Astrocyte (in vitro differentiated cells and primary cell): Measurements from ENCODE around the gene MEX3C. TPM values are rescaled to one million over a fixed set of nuclear protein-coding genes. Genes with fewer than 3 reads are reported as not detected.
A peak's percentile ranks its signal among the peaks of the same experiment; 100 is the strongest.

Experiments
- DNase-seq: peaks from one replicate; pipeline ENCODE4 v3.0.0-alpha.2; 2010; ENCODE audit warnings: low read depth
- FAIRE-seq: peaks from 2 replicates; lab custom pipeline; 2011; peaks lifted over from hg19 to GRCh38; lab: Jason Lieb, UNC
- H2AFZ ChIP-seq: 2 replicates; pipeline ENCODE4 v1.6.0; 2012; ENCODE audit warnings: low read depth, low read length, inconsistent platforms
- H3K27ac ChIP-seq: 2 replicates; pipeline ENCODE4 v1.5.1; 2011; ENCODE audit warnings: low read depth, low read length, inconsistent platforms
- H3K27me3 ChIP-seq: 2 replicates; pipeline ENCODE4 v1.6.0; 2011; ENCODE audit warnings: low read length, inconsistent platforms; ENCODE audit not compliant: insufficient read depth
- H3K36me3 ChIP-seq: 2 replicates; pipeline ENCODE4 v1.5.1; 2011; ENCODE audit warnings: low read length, inconsistent platforms; ENCODE audit not compliant: insufficient read depth
- H3K4me1 ChIP-seq: 2 replicates; pipeline ENCODE4 v1.5.1; 2011; ENCODE audit warnings: low read length, inconsistent platforms; ENCODE audit not compliant: insufficient read depth
- H3K4me2 ChIP-seq: 2 replicates; pipeline ENCODE4 v1.6.0; 2012; ENCODE audit warnings: low read length, inconsistent platforms
- H3K4me3 ChIP-seq: 2 replicates; pipeline ENCODE4 v1.5.1; 2011; ENCODE audit warnings: low read depth, mild to moderate bottlenecking, low read length, inconsistent platforms; ENCODE audit not compliant: insufficient read depth
- H3K79me2 ChIP-seq: 2 replicates; pipeline ENCODE4 v1.6.0; 2012; ENCODE audit warnings: mild to moderate bottlenecking, low read length, inconsistent platforms; ENCODE audit not compliant: insufficient read depth
- H3K9ac ChIP-seq: 2 replicates; pipeline ENCODE4 v1.6.0; 2012; ENCODE audit warnings: mild to moderate bottlenecking, low read length, inconsistent platforms
- H3K9me3 ChIP-seq: 2 replicates; pipeline ENCODE4 v1.5.1; 2012; ENCODE audit warnings: low read depth, mild to moderate bottlenecking, low read length, inconsistent platforms; ENCODE audit not compliant: insufficient read depth
- H4K20me1 ChIP-seq: 2 replicates; pipeline ENCODE4 v1.6.0; 2012; ENCODE audit warnings: low read length, inconsistent platforms; ENCODE audit not compliant: insufficient read depth
- H3K27ac Mint-ChIP-seq: one replicate; pipeline ENCODE4 v1.8.0; 2021; ENCODE audit warnings: mild to moderate bottlenecking, mixed read lengths; ENCODE audit not compliant: unreplicated experiment
- H3K27me3 Mint-ChIP-seq: one replicate; pipeline ENCODE4 v1.8.0; 2021; ENCODE audit warnings: low read depth, mixed read lengths; ENCODE audit not compliant: unreplicated experiment
- H3K36me3 Mint-ChIP-seq: one replicate; pipeline ENCODE4 v1.8.0; 2021; ENCODE audit warnings: low read depth, mixed read lengths; ENCODE audit not compliant: unreplicated experiment
- H3K4me1 Mint-ChIP-seq: one replicate; pipeline ENCODE4 v1.8.0; 2021; ENCODE audit warnings: low read depth, mixed read lengths; ENCODE audit not compliant: unreplicated experiment
- H3K4me3 Mint-ChIP-seq: one replicate; pipeline ENCODE4 v1.8.0; 2021; ENCODE audit warnings: mild to moderate bottlenecking, moderate library complexity, mixed read lengths; ENCODE audit not compliant: unreplicated experiment
- H3K9me3 Mint-ChIP-seq: one replicate; pipeline ENCODE4 v1.8.0; 2021; ENCODE audit warnings: mild to moderate bottlenecking, mixed read lengths; ENCODE audit not compliant: unreplicated experiment
- CTCF ChIP-seq: IDR thresholded peaks from 2 replicates; pipeline ENCODE4 v1.5.1; 2011; ENCODE audit warnings: low read depth, mild to moderate bottlenecking, inconsistent platforms, low read length, moderate library complexity; ENCODE audit not compliant: insufficient read depth
- EZH2 ChIP-seq: IDR thresholded peaks from 2 replicates; pipeline ENCODE4 v1.6.1; 2012; ENCODE audit warnings: mild to moderate bottlenecking, low read length, inconsistent platforms; ENCODE audit not compliant: insufficient read depth
- total RNA-seq: library from RNA; stranded (reverse); gene quantifications from 2 replicates; pipeline ENCODE4 v1.2.1, GENCODE V29; 2021

MEX3C gene
- total RNA-seq, 1 donor from 2014 or later = 72.2 TPM

DNA sequence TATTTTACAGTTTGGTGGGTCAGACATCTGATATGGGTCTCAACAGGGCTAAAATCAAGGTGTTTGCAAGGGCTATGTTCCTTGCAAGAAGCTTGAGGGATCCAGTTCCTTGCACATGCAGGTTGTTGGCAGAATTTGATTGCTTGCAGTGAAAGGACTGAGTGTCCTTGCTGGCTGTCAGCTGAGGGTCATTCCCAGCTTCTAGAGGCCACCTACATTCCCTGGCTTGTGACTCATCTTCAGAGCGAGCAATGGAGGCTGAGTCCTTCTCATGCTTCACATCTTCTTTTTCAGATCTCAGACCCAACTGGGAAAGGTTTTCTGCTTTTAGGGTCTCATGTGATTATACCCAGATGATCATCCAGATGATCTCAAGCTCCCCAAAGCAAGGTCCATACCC lies 12.4 kb downstream of the MEX3C start:
- H3K27me3 ChIP-seq = no peaks in the 10 kb centered on the region
- Mint-ChIP-seq H3K27me3 (no peaks in the 10 kb centered on the region), H3K4me3 (peak overlapping the region; percentile 54), H3K9me3 (no peaks in the 10 kb centered on the region), H3K4me1 (peaks cover 34% of the 10 kb centered on the region), H3K27ac (peak overlapping the region; percentile 11), H3K36me3 (peaks cover 10% of the 10 kb centered on the region)
- no peak overlapping the region for H3K27ac ChIP-seq
- H4K20me1 ChIP-seq = peaks cover 98% of the 10 kb centered on the region
- no peak overlapping the region for H3K4me3 ChIP-seq
- no peaks in the 10 kb centered on the region for H3K9me3 ChIP-seq
- H3K36me3 ChIP-seq = no peaks in the 10 kb centered on the region
- FAIRE-seq (no peak), DNase-seq (no peak)
- H3K79me2 ChIP-seq = peaks cover 100% of the 10 kb centered on the region
- TF ChIP-seq EZH2 (no peak), CTCF (no peak)
- H3K9ac ChIP-seq = no peak overlapping the region
- H3K4me1 ChIP-seq = no peaks in the 10 kb centered on the region
- no peak overlapping the region for H2AFZ ChIP-seq
- H3K4me2 ChIP-seq = no peak overlapping the region

- no peak for FAIRE-seq
- H3K4me2 ChIP-seq = no peak overlapping the region
- H3K36me3 ChIP-seq = no peaks in the 10 kb centered on the region
- no peaks in the 10 kb centered on the region for H3K4me1 ChIP-seq
- no peak for TF ChIP-seq EZH2
- no peak for TF ChIP-seq CTCF
- no peaks in the 10 kb centered on the region for H3K27me3 Mint-ChIP-seq
- no peak for DNase-seq
- H3K9me3 ChIP-seq = no peaks in the 10 kb centered on the region
- no peak overlapping the region for H2AFZ ChIP-seq
- H3K9ac ChIP-seq = no peak overlapping the region
- H3K36me3 Mint-ChIP-seq = peaks cover 10% of the 10 kb centered on the region
- no peaks in the 10 kb centered on the region for H3K9me3 Mint-ChIP-seq
- no peak overlapping the region for H3K4me3 ChIP-seq
- no peak overlapping the region for H3K27ac ChIP-seq
- H3K79me2 ChIP-seq = peaks cover 100% of the 10 kb centered on the region
- H3K27ac Mint-ChIP-seq = peak overlapping the region; percentile 30
- no peaks in the 10 kb centered on the region for H3K27me3 ChIP-seq
- no peak overlapping the region for H3K4me3 Mint-ChIP-seq
- peaks cover 100% of the 10 kb centered on the region for H4K20me1 ChIP-seq
- H3K4me1 Mint-ChIP-seq = peaks cover 32% of the 10 kb centered on the region
Observed at GRCh38 chr18:51184091-51184457, 13.4 kb downstream of the MEX3C start.

- H3K27ac Mint-ChIP-seq = peak overlapping the region; percentile 30
- Histone ChIP-seq H3K4me1 (no peaks in the 10 kb centered on the region), H3K27ac (no peak overlapping the region), H3K9me3 (no peaks in the 10 kb centered on the region), H3K27me3 (no peaks in the 10 kb centered on the region), H4K20me1 (peaks cover 100% of the 10 kb centered on the region), H3K4me3 (no peak overlapping the region), H3K4me2 (no peak overlapping the region), H2AFZ (no peak overlapping the region), H3K36me3 (no peaks in the 10 kb centered on the region), H3K9ac (no peak overlapping the region), H3K79me2 (peaks cover 100% of the 10 kb centered on the region)
- peaks cover 10% of the 10 kb centered on the region for H3K36me3 Mint-ChIP-seq
- no peaks in the 10 kb centered on the region for H3K27me3 Mint-ChIP-seq
- no peak for FAIRE-seq
- no peaks in the 10 kb centered on the region for H3K9me3 Mint-ChIP-seq
- peaks cover 32% of the 10 kb centered on the region for H3K4me1 Mint-ChIP-seq
- DNase-seq = no peak
- no peak for TF ChIP-seq EZH2
- no peak for TF ChIP-seq CTCF
- H3K4me3 Mint-ChIP-seq = no peak overlapping the region
Observed at GRCh38 chr18:51183372-51184090, 13.9 kb downstream of the MEX3C start.
